B cell (primary cell): ENCODE measurements around the gene OTOR. TPM values are rescaled to one million over a fixed set of nuclear protein-coding genes. Genes with fewer than 3 reads are reported as not detected.

Experiments used
- ATAC-seq: fragments of 200-7000 bp; cut with Tn5 transposase; one replicate; pipeline ENCODE4 v1.10.0; 2021; ENCODE audit warnings: low read depth, mild to moderate bottlenecking, moderate number of reproducible peaks, moderate library complexity
- CTCF ChIA-PET: fragments of 350-600 bp; sonication (Branson Sonifier 250); formaldehyde crosslinking; loops from one replicate; lab custom pipeline; 2021; ENCODE audit warnings: antibody characterized with exemption, inconsistent platforms; lab: Charles Lee
- POLR2A ChIA-PET: fragments of 350-600 bp; sonication (Branson Sonifier 250); formaldehyde crosslinking; loops from one replicate; lab custom pipeline; 2021; ENCODE audit warnings: antibody characterized with exemption; lab: Charles Lee
- DNase-seq: peaks from one replicate; pipeline ENCODE4 v3.0.0; 2013
- H2AFZ ChIP-seq: 2 replicates; pipeline ENCODE4 v1.6.1; 2012; ENCODE audit warnings: mild to moderate bottlenecking, low read depth, low read length; ENCODE audit not compliant: insufficient read depth, poor library complexity, severe bottlenecking
- H3K27ac ChIP-seq, 2 donors: 1 replicate in 1 of 2; 2 replicates in 1 of 2; pipeline ENCODE4 v1.5.1; 2012 to 2013; ENCODE audit warnings: low read length in 2 of 2, mild to moderate bottlenecking in 2 of 2, moderate library complexity in 1 of 2
- H3K27me3 ChIP-seq, 4 experiments: fragments of 200-600 bp in 1 of 4; sonication (generic) in 1 of 4; replicated peaks in 1 of 4; 1 replicate in 2 of 4; 2 replicates in 2 of 4; pipeline versions ENCODE4 v1.6.1 to v1.7.0; 2013 to 2016; ENCODE audit warnings: low read length in 3 of 4, mild to moderate bottlenecking in 2 of 4, mixed read lengths in 1 of 4, moderate library complexity in 1 of 4; ENCODE audit not compliant: insufficient read depth in 4 of 4, control insufficient read depth in 3 of 4; ENCODE audit errors: control extremely low read depth in 1 of 4
- H3K36me3 ChIP-seq, 2 experiments: replicated peaks in 1 of 2; 1 replicate in 1 of 2; 2 replicates in 1 of 2; pipeline versions ENCODE4 v1.6.1 to v1.7.1; 2013; ENCODE audit warnings: low read length in 1 of 2; ENCODE audit not compliant: insufficient read depth in 2 of 2, control insufficient read depth in 1 of 2; ENCODE audit errors: control extremely low read depth in 1 of 2, extremely low read depth in 1 of 2
- H3K4me1 ChIP-seq, 2 donors: fragments of 200-600 bp in 1 of 2; sonication (generic) in 1 of 2; 1 replicate in 1 of 2; 2 replicates in 1 of 2; pipeline versions ENCODE4 v1.5.1 to v1.6.1; 2013 to 2017; ENCODE audit warnings: low read length in 2 of 2; ENCODE audit not compliant: control insufficient read depth in 2 of 2, insufficient read depth in 2 of 2
- H3K4me2 ChIP-seq: replicated peaks from 2 replicates; pipeline ENCODE3; 2012; ENCODE audit warnings: mild to moderate bottlenecking, low read depth, low read length; ENCODE audit not compliant: poor library complexity, severe bottlenecking
- H3K4me3 ChIP-seq, 5 experiments: fragments of 200-600 bp in 1 of 5; sonication (generic) in 1 of 5; 1 replicate in 3 of 5; 2 replicates in 2 of 5; pipeline versions ENCODE4 v1.5.1 to v1.7.0; 2011 to 2016; ENCODE audit warnings: low read length in 4 of 5, mild to moderate bottlenecking in 4 of 5, low read depth in 2 of 5, control low read depth in 1 of 5, moderate library complexity in 1 of 5; ENCODE audit not compliant: insufficient read depth in 1 of 5; ENCODE audit errors: control extremely low read depth in 1 of 5, extremely low read depth in 1 of 5
- H3K79me2 ChIP-seq: fragments of 200-600 bp; sonication (generic); one replicate; pipeline ENCODE4 v1.6.0; 2016; ENCODE audit warnings: low read length; ENCODE audit not compliant: control insufficient read depth, insufficient read depth
- H3K9ac ChIP-seq: fragments of 200-600 bp; sonication (generic); 2 replicates; pipeline ENCODE4 v1.6.1; 2017; ENCODE audit warnings: mild to moderate bottlenecking, low read length, moderate library complexity
- H3K9me3 ChIP-seq, 3 donors: one replicate each; pipeline versions ENCODE4 v1.6.1 to v1.7.1; 2013; ENCODE audit warnings: low read length in 2 of 3; ENCODE audit not compliant: control insufficient read depth in 2 of 3, insufficient read depth in 1 of 3; ENCODE audit errors: control extremely low read depth in 1 of 3
- H4K20me1 ChIP-seq: 2 replicates; pipeline ENCODE4 v1.6.0; 2012; ENCODE audit warnings: mild to moderate bottlenecking, low read length; ENCODE audit not compliant: insufficient read depth, control insufficient read depth, poor library complexity, severe bottlenecking
- H3K27ac Mint-ChIP-seq: one replicate; pipeline ENCODE4 v1.8.0; 2021; ENCODE audit warnings: mixed read lengths
- H3K27me3 Mint-ChIP-seq: one replicate; pipeline ENCODE4 v1.8.0; 2021; ENCODE audit warnings: mixed read lengths
- H3K4me1 Mint-ChIP-seq: one replicate; pipeline ENCODE4 v1.8.0; 2021; ENCODE audit warnings: mixed read lengths
- H3K4me3 Mint-ChIP-seq: one replicate; pipeline ENCODE4 v1.8.0; 2021; ENCODE audit warnings: mixed read lengths
- H3K9me3 Mint-ChIP-seq: one replicate; pipeline ENCODE4 v1.8.0; 2022; ENCODE audit warnings: mixed read lengths; ENCODE audit not compliant: insufficient read depth
- EZH2 ChIP-seq: IDR thresholded peaks from 2 replicates; pipeline ENCODE4 v1.6.1; 2012; ENCODE audit warnings: borderline replicate concordance, low read depth, mild to moderate bottlenecking, moderate library complexity, low read length; ENCODE audit not compliant: insufficient read depth, poor library complexity, severe bottlenecking
- WGBS: methylation state at CpG from one replicate; pipeline ENCODE4 v1.1.5; 2013; ENCODE audit warnings: missing lambda C conversion rate; ENCODE audit not compliant: insufficient coverage; 5-methylcytosine and 5-hydroxymethylcytosine counted together
- intact Hi-C: fragments of 100-400 bp; cut with micrococcal nuclease; formaldehyde crosslinking; loops from one replicate; pipeline ENCODE4 v1.10.0; 2022
- polyA plus RNA-seq: library from polyadenylated mRNA; depleted of rRNA; stranded (reverse); fragments of >200 nt; gene quantifications from 2 replicates; pipeline ENCODE4 v1.2.3, GENCODE V29; 2012
- total RNA-seq, 2 donors: library from RNA; stranded (reverse); fragments of 120-200 nt in 1 of 2; gene quantifications; 1 replicate in 1 of 2; 2 replicates in 1 of 2; pipeline versions ENCODE4 v1.2.3 to v1.2.4, GENCODE V29; 2013 to 2022
- TF ChIP-seq, protein P1 (sequence below): fragments of 200-600 bp; IDR thresholded peaks from one replicate; pipeline ENCODE4 v1.8.0; 2022; ENCODE audit warnings: antibody characterized with exemption, mild to moderate bottlenecking

The OTOR gene
- total and polyA plus RNA-seq, 2 donors (not counting 1 experiment from before 2014, with no cell fraction given): not detected

DNA sequence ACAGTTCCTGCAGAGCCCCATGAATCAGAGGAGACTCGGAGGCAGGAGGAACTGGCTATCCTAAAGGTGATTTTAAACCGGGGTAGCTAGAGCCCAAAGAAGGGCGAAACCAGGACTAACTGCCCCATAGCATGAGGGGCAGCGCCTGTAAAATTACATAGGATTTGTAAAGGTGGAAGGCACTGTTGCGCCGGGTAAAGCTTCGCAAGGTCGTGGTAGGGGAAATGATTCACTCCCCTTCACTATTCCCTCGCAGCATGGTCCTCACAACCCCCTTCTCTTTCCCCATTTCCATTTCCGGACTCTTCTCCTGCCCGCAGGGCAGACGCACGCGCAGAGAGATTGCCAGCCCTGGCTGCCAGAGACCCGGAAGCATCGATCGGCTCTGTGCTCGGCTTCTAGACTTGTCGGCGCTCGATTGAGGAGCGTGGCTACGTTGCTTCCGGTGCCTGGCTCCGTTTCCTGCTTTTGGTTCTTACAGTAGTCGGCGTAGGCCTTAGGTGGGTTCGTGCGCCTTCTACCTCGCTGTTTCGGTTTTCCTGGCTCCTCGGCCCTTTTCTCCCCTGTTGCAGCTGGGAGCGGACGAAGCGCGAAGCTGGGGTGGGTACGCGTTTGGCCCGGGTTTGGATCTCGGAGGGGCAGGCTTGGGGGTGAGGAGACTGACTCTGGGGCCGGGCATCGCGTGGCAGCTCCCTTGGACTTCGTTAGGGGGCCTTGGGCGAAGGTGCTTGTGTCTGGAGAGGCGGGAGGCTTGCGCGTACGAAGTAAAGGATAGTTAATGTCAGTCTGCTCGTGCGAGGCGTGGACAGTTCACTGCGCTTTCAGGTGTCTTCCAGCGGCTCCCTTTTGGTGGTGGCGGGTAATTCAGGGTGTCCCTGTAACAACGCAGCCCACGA is 18.3 kb upstream of the OTOR start, which contains the start of gene SNRPB2:
Gene SNRPB2, plus strand, starts transcription at position 462 of the 896 bp plus-strand sequence. CDS start 1,677 bp downstream, outside the sequence.
- ChIA-PET CTCF (interaction anchor here (1.5 kb wide), 1 partner anchor 32 kb away, joined by 4 read pairs; no protein-coding TSS in a partner anchor), POLR2A (no interaction called here)
- H3K27ac Mint-ChIP-seq: peak within 1 kb of the TSS; percentile 99
- Histone ChIP-seq H3K4me2 (peak within 1 kb of the TSS; percentile 82), H2AFZ (peak within 1 kb of the TSS; percentile 94), H3K4me1 (peaks cover 16 to 20% of the 10 kb centered on the region in 2 donors), H3K79me2 (peaks cover 24% of the 10 kb centered on the region), H3K36me3 (peaks cover 18 to 29% of the 10 kb centered on the region in 2 experiments), H4K20me1 (peaks cover 29% of the 10 kb centered on the region), H3K9me3 (peaks cover 0 to 10% (median 9%) of the 10 kb centered on the region in 3 donors), H3K27me3 (peaks cover 2 to 23% (median 16%) of the 10 kb centered on the region in 4 experiments), H3K27ac (peak within 1 kb of the TSS; percentile 79 to 90), H3K9ac (peak within 1 kb of the TSS; percentile 97), H3K4me3 (peak within 1 kb of the TSS; percentile 65 to 95 (median 93))
- H3K27me3 Mint-ChIP-seq: peaks cover 22% of the 10 kb centered on the region
- DNase-seq: peak; percentile 93
- ATAC-seq: peak; percentile 97
- intact Hi-C loops: loop anchor here (1.0 kb wide), 1 partner anchor 157 kb away; the partner anchor contains the start of gene KIF16B
- H3K4me1 Mint-ChIP-seq: peaks cover 39% of the 10 kb centered on the region
- H3K9me3 Mint-ChIP-seq: peaks cover 4% of the 10 kb centered on the region
- H3K4me3 Mint-ChIP-seq: peak within 1 kb of the TSS; percentile 100
- 5% methylated on average over 50 of the region's 57 CpGs for WGBS
- TF ChIP-seq EZH2: no peak
- TF ChIP-seq, protein P1, sequence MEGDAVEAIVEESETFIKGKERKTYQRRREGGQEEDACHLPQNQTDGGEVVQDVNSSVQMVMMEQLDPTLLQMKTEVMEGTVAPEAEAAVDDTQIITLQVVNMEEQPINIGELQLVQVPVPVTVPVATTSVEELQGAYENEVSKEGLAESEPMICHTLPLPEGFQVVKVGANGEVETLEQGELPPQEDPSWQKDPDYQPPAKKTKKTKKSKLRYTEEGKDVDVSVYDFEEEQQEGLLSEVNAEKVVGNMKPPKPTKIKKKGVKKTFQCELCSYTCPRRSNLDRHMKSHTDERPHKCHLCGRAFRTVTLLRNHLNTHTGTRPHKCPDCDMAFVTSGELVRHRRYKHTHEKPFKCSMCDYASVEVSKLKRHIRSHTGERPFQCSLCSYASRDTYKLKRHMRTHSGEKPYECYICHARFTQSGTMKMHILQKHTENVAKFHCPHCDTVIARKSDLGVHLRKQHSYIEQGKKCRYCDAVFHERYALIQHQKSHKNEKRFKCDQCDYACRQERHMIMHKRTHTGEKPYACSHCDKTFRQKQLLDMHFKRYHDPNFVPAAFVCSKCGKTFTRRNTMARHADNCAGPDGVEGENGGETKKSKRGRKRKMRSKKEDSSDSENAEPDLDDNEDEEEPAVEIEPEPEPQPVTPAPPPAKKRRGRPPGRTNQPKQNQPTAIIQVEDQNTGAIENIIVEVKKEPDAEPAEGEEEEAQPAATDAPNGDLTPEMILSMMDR: no peak
